Gastroesophageal sphincter (tissue), 3 donors: ENCODE data around the gene LILRB3.

Source experiments
- CTCF ChIP-seq, 4 experiments: fragments of 200-600 bp in 2 of 4; fragments of 450-650 bp in 2 of 4; sonication (generic) in 1 of 4; IDR thresholded peaks; one replicate each; pipeline ENCODE4 v1.5.1; 2017 to 2019; ENCODE audit warnings: antibody characterized with exemption in 4 of 4, mild to moderate bottlenecking in 2 of 4, moderate library complexity in 2 of 4
- POLR2A ChIP-seq, 2 donors: fragments of 450-650 bp; IDR thresholded peaks; one replicate each; pipeline ENCODE4 v1.6.1; 2017; ENCODE audit warnings: antibody characterized with exemption in 2 of 2, mild to moderate bottlenecking in 2 of 2, moderate library complexity in 1 of 2
- POLR2AphosphoS5 ChIP-seq: sonication (generic); formaldehyde crosslinking; IDR thresholded peaks from one replicate; pipeline ENCODE4 v1.6.1; 2017; ENCODE audit warnings: antibody characterized with exemption

- TF ChIP-seq POLR2A (IDR thresholded peaks at IDR 0.05) (peak; percentile 63 to 74), CTCF (IDR thresholded peaks at IDR 0.05) (no peak), POLR2AphosphoS5 (peak; percentile 80)
These were observed 32.9 kb downstream of the LILRB3 start for GRCh38 chr19:54189735-54190502.
